D721Med (cell line): Measurements from ENCODE around the gene KCNC3.
"Not testable (repeated sequence)": the region's sequence is repeated elsewhere in the genome, so short reads cannot be mapped to it uniquely, and the experiment has no call there.

Experiments
- DNase-seq: peaks from one replicate; pipeline ENCODE4 v3.0.0; 2011; ENCODE audit warnings: low spot score; ENCODE audit not compliant: insufficient read length
- FAIRE-seq: peaks from 2 replicates; lab custom pipeline; 2011; peaks lifted over from hg19 to GRCh38; lab: Jason Lieb, UNC
- CTCF ChIP-seq: IDR thresholded peaks from 2 replicates; pipeline ENCODE4 v1.5.1; 2012; ENCODE audit warnings: mild to moderate bottlenecking, control low read depth; ENCODE audit not compliant: insufficient read depth; ENCODE audit errors: missing control alignments

KCNC3 gene

GRCh38 chr19:50349277-50350057 is 20.3 kb upstream of the KCNC3 start:
- FAIRE-seq = no peak
- no peak for DNase-seq
- TF ChIP-seq CTCF = no peak

GRCh38 chr19:50347089-50347581 is 18.0 kb upstream of the KCNC3 start:
- DNase-seq, FAIRE-seq: not testable (repeated sequence)

GRCh38 chr19:50344661-50345318 is 15.6 kb upstream of the KCNC3 start:
- FAIRE-seq = no peak
- TF ChIP-seq CTCF = no peak
- DNase-seq = no peak

- DNase-seq (no peak), FAIRE-seq (no peak)
- TF ChIP-seq CTCF = no peak
Measured at GRCh38 chr19:50341091-50341564, 12.0 kb upstream of the KCNC3 start.

GRCh38 chr19:50340331-50340730 is 11.2 kb upstream of the KCNC3 start:
- TF ChIP-seq CTCF = no peak
- no peak for FAIRE-seq

GRCh38 chr19:50337031-50337430 is 7.9 kb upstream of the KCNC3 start:
- FAIRE-seq = not testable (repeated sequence)

More at GRCh38 chr19:50340331-50340730, 11.2 kb upstream of the KCNC3 start:
- no peak for DNase-seq

GRCh38 chr19:50334741-50335421 is 5.7 kb upstream of the KCNC3 start:
- DNase-seq (no peak), FAIRE-seq (no peak)
- no peak for TF ChIP-seq CTCF

More at GRCh38 chr19:50337031-50337430, 7.9 kb upstream of the KCNC3 start:
- not testable (repeated sequence) for DNase-seq
